ENCODE results near the gene SRPRA.

The SRPRA gene

DNA sequence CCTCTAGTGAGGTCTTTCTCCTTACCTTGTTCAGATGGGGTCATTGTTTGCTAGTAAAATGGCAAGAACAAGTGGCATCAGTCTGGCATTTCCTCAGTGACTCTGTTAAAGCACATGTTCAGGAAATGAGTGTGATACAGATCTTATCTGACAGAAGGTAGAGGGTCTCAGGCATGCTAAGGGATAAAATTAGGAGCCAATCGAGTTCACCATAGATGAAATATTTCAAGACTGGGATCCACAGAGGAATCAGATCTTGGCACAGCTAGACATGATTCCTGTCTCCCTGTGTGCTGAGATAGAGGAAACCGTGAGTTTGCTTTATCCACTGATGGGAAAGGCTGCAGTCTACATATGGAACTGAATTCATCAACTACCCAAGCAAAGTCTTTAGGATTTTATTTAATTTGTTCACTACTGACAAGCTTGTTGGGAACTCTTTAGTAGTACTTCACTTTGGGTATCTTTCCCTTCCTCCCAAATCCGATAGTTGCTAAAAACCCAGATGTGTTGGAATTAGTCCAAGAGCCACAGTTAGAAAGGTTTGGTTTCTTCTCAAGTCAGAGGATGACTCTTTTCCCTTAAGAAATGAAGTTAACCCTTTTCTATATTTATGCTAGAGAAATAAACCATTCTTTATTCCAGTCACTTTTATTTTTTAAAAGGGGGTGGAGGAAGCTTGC is 38.7 kb downstream of the SRPRA start:
- DNase-seq (ENCODE audit: low spot score): no peak

DNA sequence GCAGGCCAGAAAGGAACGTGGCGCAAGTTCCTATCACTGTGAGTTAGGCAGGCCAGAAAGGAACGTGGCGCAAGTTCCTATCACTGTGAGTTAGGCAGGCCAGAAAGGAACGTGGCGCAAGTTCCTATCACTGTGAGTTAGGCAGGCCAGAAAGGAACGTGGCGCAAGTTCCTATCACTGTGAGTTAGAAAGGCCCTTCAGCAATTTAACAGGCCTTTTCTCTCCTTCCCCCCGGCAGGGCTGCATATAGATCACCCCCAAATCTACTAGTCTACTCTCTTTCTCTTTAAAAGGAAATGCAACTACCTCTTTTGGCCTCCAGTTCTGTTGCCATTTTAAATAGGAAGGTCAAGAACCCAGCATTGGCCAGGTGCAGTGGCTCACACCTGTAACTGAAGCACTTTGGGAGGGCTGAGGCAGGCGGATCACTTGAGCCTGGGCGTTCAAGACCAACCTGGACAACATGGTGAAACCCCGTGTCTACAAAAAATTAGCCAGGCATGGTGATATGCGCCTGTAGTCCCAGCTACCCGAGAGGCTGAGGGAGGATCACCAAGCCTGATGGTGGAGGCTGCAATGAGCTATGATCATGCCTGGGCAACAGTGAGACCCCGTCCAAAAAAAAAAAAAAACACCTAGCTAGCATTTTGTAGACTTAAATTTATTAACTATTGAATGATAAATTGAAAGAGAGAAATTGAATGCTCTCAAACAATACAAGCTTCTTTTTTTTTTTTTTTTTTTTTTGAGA is 42.2 kb downstream of the SRPRA start:
- DNase-seq (ENCODE audit: low spot score): no peak

DNA sequence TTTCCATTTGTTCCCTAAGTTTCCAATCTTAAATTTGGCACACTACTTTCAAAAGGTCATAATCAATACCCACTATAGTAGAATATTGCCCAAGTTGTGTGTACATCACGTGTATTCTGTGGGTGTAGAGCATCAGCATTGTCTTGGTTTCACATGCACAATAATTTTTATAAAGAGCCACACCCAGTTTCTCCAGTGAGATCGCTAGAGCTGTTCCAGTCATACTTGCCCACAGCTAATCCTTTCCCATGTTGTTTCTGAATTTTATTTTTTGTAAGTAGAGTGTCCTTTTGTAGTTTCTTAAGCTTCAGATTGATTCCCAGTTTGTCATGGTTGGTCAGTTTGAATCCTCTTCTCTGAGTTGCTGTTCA is 43.4 kb downstream of the SRPRA start:
- DNase-seq (ENCODE audit: low spot score): no peak

DNA sequence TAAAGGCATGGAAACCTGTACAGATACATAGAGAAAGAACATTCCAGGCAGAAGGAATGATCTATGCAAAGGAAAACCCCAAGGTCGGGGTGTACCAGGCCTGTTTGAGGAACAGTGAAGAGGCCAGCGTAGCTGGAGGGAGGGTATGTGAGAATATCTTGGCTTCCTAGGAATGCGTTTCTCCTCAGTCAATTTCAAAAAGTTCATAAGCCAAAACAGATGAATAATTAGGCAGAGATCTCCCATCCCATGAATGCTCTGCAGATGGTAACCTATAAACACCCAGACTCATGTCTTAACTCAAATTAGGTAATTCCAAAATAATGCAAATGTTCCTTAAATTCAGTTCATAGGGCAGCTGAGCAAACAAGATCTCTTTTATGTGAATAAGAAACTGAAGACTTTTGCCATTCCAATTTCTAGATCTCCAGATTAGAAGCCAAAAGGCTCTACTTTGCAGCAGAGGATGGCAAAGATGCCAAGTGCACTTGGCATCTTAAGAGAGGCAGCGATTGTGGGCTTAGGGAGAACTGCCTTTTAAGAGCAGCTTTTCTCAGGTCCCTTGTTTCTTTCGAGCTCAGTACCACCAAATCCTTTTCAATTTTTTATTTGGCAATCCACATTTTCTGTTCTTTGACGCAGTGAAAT is 43.9 kb downstream of the SRPRA start:
- no peak for DNase-seq (ENCODE audit: low spot score)

DNA sequence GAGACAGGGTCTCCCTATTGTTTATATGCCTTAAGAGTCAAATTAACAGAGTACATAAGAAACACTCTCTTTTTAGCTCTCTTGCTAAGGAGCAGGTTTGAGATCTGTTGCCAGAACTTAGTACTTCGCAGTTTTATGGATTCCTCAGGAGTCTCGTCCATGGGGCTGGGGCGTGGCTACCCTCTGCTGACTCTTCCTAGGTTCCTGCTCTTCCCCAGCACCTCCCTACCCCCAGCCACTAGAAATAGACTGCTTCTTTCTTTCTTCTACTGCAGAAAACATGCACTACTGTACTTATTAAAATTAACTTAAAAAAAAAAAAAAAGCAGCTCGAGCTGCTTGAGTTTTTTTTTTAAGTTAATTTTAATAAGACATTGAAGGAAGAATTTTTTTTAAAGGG is 49.1 kb downstream of the SRPRA start:
- DNase-seq (ENCODE audit: low spot score): no peak

DNA sequence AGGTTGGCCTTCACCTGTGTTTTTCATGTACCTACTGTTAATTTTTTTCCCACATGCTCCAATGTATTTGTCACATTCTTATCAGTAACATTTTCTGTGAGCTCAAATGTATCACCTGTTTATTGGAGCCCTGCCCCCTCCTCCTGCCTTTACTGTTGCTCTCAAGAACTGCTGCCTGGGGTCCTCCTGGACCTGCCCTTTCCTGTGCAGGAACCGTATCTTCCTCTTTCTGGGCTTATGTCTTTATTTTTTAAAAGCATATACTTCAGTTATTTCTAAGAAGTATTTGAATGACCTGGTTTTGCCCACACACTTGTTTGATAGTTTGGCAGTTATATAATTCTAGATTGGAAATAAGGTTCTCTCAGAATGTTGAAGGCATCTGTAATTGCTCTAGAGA is 51.2 kb downstream of the SRPRA start:
- no peak for DNase-seq (ENCODE audit: low spot score)

DNA sequence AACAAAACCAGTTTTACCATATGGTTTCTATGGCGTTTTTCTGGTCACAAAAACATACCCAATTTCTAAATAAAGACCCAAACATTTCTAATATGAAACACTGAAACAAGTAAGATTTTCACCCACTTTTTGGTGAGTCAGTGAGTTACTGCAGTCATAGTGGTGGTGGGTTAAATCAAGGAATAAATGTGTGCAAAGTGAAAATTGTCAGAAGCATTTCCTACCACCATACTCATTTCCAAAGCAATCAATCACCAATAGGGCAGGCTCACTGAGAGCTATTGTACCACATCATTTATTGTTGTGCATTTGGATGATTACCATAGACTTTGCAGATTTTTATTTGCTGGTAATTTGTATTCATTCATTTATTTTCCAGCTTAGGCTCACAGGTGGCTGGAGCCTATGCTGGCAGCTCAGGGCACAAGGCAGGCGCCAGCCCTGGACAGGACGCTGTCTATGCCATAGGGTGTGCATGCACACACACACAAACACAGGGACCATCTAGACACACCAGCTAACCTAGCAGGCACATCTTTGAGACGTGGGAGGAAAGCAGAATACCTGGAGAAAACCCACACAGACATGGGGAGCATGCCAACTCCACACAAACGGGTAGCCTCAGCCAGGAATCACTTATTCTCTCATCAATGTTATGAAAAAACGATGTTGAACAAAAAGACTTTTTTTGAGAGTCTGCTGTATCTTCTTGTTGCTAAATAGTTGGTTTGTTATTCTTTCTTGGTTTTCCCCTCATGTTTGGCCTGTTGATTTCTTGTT is 52.0 kb downstream of the SRPRA start:
- DNase-seq (ENCODE audit: low spot score): no peak

DNA sequence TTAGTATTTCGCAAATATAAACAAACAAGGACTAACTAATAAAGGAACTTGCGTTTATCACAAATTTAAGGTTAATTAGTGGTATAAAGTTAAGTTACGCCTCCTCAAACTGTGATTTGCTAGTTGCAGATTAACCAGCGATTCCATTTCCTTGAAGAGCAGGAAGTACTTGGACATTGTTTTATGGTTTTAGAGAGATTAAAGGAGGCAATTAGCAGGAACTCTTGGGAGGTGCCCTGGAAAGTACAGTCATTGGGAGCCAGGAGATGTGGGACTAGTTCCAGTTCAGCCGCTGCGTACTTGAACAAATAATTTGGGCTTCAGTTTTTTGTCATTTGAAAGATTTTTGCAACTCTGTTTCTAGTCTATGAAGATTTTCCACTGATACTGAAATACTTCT is 53.9 kb downstream of the SRPRA start:
- no peak for DNase-seq (ENCODE audit: low spot score)

DNA sequence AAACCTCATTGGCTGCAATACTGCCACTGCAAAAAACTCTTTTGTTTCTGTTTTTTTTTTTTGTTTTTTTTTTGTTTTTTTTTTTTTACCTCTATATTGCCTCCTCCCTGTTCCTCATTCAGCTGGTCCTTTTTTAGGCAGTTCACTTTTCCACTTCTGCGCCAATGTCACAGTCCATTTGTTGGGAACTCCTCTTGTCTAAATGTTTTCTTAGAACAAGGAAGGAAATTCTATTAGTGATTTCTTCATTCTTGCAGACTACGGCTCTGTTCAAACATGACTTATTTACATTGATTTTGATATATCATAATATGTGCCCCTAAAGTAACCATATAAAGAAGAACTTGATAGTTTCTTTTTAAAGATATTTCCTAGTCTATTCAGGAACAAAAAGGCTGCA is 54.3 kb downstream of the SRPRA start:
- DNase-seq (ENCODE audit: low spot score): no peak

Small RNAs within 50 kb of the gene (small RNA-seq; reads per million reads assigned to genes)
- gene RN7SL351P (0 reads per million in 2 experiments), gene RNU4-86P (0 to 0.04 reads per million in 2 experiments)
